Measurements from ENCODE around the gene TEX11.

DNA sequence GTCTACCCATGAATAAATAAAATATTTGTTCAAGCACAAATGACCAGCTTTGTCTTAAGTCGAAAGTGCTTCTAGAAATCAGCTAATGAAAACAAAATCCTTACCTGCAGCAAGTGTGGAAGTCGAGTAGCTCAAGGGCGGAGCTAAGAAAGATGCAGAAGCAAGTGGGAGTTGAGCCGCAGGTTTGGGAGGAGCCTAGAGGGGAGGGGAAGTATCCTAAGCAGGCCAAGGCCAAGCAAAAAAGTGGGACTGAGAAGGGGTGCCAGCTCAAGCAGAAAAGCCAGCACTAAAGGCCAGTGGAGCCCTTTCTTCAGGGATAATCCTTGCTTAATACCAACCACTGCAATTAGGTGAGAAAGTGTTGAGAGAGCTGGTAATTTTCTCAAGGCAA lies 403.1 kb downstream of the TEX11 start:
- TF ChIP-seq, protein P1, sequence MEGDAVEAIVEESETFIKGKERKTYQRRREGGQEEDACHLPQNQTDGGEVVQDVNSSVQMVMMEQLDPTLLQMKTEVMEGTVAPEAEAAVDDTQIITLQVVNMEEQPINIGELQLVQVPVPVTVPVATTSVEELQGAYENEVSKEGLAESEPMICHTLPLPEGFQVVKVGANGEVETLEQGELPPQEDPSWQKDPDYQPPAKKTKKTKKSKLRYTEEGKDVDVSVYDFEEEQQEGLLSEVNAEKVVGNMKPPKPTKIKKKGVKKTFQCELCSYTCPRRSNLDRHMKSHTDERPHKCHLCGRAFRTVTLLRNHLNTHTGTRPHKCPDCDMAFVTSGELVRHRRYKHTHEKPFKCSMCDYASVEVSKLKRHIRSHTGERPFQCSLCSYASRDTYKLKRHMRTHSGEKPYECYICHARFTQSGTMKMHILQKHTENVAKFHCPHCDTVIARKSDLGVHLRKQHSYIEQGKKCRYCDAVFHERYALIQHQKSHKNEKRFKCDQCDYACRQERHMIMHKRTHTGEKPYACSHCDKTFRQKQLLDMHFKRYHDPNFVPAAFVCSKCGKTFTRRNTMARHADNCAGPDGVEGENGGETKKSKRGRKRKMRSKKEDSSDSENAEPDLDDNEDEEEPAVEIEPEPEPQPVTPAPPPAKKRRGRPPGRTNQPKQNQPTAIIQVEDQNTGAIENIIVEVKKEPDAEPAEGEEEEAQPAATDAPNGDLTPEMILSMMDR (IDR thresholded peaks at IDR 0.05; ENCODE audit: insufficient read depth, low read depth, low read length) = no peak
- TF ChIP-seq EZH2 (IDR thresholded peaks at IDR 0.05; ENCODE audit: insufficient read depth, low read length) = no peak

Measured in astrocyte (in vitro differentiated cells and primary cell).